Measurements from ENCODE around the gene KRTAP5-5.
"Not testable (repeated sequence)": the region's sequence is repeated elsewhere in the genome, so short reads cannot be mapped to it uniquely, and the experiment has no call there.

KRTAP5-5 gene

DNA sequence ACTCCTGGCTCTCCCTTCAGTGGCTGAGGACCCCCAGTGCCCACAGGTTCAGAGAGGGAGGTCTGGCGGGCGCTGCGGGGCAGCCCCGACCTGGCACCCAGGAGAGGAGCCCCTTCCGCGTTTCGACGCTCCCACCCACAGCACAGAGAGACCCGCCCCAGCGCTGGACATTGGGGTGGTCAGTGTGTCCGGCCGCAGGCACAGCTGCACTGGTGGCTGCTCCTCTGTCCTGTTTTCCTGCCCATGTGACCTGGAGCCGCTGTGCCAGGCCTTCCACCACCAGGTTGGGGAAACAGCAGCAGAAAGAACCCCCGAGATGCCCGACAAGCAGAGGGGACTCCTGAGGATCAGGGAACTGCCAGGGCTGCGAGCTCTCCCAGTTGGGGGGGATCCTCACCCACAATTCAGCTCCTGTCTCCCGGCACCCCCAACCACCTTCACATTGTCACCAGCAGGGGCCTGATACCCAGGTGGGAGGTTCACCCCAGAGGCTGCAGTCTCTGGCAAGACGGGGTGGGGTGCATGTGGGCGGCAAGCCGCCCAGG lies 13.6 kb downstream of the KRTAP5-5 start:
- DNase-seq = no peak

DNA sequence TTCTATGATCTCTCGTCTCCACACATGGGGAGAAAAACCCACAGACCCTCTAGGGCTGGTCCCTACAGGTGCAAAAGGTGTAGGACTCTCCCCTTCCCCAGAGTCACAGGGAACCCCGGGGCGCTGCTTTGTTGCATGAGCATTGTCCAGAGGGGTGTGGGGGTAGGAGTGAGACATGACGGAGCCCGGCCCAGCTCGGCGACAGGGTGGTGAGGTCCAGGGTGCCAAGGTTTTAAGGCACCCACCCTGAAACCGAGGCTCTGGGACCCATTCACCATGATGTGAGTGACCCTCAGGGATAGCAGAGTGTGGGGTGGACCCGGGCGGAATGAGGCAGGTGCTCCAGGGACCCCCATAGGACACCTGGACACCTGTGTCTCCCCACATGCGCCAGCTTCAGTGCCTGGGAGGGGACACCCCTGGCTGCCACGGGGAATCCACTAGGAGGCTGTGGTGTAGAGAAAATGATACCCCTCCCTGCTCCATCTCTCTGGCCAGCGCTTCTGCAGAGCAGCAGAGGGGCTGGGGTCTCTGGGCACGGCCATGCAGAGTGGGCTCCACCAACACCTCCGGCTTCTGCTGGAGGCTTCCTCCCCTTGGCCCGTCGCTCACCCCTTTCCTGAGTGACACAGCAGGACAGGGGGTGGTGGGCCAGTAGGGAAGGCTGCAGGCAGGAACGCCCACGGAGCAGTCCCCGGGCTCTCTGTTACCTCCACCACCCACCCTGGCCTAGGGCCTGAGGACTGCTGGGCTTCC lies 15.2 kb downstream of the KRTAP5-5 start:
- DNase-seq = no peak

DNA sequence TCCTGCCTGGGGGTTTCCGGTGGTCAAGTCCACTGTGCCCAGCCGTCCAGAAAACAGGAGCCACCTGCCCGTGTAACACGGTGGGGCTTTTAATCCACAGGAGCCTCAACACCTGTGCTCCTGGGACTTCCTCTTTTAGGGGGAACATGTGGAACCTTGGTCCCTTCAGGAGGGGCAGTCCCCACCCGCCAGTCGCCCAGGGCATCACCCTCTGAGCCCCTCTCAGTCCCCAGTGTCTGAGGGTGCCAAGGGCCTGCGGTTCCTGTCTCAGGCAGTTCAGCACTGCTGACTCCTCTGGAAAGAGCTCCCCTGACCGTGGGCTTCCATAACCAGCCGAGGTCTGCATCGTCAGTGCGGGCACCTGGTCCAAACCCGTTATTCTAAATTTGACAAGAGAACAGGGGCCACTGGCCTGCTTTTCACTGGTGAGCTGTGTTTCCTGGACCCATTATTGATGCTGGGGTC lies 15.8 kb downstream of the KRTAP5-5 start:
- no peak for DNase-seq

DNA sequence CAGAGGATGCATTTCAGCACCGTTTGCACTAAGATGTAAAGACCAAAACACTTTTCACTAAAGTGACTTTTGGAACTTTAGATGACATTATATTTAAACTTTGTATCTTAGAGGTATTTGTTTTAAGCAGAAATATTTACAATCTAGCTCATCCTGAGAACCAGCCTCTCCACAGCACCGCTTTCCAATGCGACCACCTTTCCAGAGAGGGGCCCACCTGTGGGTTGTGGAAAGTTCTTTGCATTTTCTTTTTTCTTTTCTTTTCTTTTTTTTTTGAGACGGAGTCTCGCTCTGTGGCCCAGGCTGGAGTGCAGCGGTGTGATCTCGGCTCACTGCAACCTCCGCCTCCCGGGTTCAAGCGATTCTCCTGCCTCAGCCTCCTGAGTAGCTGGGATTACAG lies 17.0 kb downstream of the KRTAP5-5 start:
- not testable (repeated sequence) for DNase-seq

DNA sequence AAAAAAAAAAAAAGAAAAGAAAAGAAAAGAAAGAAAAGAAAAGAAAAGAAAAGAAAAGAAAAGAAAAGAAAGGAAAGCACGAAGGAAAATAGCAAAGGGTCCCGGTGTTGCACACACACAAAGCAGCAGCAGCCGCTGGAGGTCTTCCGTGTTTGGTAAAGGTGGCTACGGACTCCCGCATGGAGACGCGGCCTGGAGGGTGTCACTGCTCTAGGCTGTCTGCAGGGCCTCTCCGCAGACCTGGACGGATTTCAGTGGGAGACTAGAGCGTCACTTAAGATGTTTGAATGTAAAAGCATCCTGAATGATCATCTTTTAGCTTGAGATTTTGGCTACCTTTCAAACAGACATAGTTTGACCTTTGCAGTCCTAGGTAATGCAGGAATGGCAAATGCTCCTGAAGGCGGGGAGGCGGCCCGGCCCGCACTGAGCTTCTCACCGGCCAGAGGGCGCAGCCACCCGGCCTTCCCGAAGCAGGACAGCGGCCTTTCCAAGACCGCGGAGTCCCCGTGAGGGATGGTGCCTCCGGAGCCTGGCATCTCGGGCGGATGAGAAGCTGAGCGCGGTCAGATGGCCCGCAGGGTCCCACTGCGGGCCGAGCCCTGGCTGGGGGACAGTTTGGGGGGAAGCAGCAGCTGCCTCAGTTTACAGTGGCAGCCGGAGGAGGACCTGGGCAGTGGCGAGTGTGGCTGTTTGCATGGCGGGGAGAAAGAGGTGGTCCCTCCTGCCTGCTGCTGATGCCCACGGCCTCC lies 18.5 kb downstream of the KRTAP5-5 start:
- DNase-seq = no peak

GRCh38 chr11:1648653-1649420 lies 19.3 kb downstream of the KRTAP5-5 start:
- no peak for DNase-seq

DNA sequence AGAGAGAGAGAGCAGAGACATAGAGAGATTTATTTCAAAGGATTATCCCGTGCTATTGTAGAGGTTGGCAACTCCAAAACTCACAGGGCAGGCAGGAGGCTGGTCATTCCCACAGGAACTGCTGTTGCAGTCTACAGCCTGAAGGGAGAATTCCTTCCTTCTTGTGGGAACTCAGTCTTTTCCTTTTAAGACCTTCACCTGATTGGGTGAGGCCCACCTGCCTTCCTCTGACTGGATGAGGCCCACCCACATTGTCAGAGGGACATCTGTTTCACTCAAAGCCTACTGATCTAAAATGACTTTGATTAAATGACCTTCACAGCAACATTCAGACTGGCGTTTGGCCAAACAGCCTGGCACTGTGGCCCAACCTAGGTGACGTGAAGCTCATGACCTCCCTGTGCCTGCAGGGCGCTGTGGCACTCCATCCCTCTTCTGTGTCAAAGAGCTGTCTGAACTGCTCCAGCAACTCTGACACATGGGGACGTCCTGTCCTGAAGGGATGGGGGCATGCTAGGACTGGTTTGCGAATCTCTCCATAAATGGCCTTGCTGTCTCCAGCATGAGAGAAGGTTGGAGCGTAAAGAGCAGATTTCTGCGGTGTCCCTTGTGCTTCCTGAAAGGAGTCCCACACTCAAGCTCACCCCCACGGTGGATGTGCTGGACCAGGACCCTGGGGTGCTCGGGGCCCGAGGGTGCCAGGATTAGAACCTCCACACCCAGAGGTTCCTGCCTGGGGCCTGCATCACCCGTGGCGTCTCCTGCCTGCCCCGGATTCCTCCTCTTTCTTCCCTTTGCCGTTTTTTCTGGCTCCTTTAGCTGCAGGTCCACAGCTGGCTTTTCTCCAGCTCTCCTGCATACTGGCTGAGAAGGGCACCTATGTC lies 20.7 kb downstream of the KRTAP5-5 start:
- no peak for DNase-seq

GRCh38 chr11:1650918-1651262 lies 21.3 kb downstream of the KRTAP5-5 start:
- DNase-seq = no peak

- DNase-seq = no peak
Observed at GRCh38 chr11:1651411-1651980, 21.9 kb downstream of the KRTAP5-5 start.

GRCh38 chr11:1652026-1652425 lies 22.5 kb downstream of the KRTAP5-5 start:
- no peak for DNase-seq

DNA sequence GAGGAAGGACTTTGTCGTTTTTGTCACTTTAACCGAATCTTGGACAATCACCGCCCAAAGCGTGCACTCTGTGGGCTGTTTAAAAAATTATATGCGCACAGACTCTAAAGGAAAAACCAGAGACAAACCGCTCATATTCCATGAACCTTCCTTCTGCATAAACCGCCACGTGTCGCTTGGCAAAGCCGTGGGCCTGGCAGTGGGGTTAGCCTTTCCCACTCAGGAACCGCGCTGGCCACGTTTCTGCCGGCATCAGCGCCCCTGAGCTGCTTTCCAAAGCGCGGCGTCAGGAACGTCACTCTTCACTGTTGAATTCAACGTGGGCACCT lies 22.8 kb downstream of the KRTAP5-5 start:
- DNase-seq = no peak

- DNase-seq = peak; percentile 42
Observed at GRCh38 chr11:1652771-1653540, 23.4 kb downstream of the KRTAP5-5 start.

DNA sequence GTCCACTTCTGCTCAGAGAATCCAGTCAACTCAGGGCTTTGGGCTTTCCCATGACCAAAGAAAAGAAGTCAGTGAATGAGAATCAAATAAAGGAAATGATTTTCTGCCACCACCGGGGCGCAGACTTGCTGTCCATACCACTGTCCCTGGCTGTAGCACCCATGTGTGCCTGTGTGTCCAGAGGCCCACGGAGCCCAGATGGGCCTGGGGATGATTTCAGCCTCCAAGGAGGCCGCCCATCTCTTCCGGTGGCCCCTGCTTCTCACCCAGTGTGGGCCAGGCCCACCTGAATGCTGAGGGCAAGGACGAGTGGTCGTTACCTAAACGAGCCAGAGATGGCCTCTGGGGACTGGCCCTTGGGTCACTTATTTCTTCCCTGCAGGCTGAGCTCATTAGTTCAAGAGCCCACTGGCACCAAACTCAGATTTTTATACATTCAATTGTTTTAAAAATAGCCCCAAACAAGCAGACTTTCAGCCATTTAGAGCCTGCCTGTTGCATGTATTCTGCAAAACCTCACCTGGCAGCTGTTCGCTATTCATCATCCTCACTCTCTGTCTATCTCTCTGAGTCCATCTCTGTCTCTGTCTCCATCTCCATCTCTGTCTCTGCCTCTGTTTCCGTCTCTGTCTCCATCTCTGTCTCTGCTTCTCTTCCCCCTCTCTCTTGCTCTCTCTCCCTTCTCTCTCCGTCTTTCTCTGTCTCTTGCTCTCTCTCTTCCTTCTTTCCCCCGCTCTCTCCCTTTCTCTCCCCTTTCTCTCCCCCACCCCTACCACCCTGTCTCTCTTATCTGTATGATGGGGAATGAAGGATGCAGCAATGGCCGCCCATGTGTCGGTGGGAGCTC lies 24.2 kb downstream of the KRTAP5-5 start:
- DNase-seq = no peak

DNA sequence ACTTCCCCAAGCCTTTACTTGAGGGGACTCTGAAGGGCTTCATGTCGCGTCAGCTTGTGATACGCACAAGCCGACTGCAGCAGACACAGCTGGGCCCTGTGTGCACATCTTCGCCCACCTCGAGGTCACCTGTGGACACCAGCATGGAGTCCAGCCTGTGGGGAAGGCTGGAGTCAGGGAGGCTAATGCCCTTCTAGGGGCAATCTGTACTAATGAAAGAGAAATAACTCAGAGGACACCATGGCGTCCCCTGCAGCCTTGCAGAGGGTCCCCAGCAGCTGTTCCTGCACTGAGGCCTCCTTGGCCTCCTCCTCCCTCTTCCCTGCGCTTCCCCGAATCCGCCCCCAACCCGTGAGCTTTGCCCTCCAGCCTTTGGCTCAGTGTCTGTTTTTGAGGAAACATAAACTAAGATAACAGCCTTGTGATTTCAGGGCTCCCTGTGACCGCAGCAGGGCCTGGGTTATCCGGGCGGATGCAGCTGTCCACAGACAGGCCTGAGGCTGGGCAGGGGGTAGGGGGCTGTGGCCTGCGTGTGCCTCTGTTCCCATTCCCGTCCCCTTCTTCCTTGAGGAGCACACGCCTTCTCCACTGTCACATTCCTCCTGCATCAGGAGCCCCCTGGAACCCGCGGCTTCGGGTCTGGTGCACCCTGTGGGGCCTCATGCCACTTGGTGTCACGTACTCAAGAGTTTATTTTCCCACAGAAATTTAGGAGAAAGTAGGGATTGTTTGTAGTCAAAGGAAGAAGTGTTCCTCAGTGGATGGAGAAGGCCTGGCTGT lies 25.0 kb downstream of the KRTAP5-5 start:
- DNase-seq = no peak

GRCh38 chr11:1655168-1656060 lies 25.8 kb downstream of the KRTAP5-5 start:
- DNase-seq = no peak

DNA sequence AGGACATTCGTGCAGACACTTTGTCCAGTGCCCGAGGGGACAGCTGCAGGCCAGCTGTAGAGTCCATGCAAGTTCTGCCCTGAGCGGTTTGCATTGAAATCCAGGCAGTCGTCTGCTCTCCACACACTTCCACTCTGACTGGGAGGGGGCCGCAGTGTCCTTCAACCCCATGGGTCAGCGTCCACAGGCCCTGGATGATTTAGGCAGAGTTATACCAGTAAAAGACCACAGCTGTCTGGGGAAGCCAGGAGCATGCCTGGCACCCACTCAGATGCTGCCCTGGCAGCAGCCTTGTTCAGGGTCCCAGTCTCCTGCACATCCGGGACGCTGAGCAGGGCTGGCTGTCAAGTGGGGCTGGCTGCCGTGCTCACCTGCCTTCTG lies 26.5 kb downstream of the KRTAP5-5 start:
- DNase-seq = no peak

GRCh38 chr11:1656670-1657069 lies 27.1 kb downstream of the KRTAP5-5 start:
- DNase-seq = no peak

DNA sequence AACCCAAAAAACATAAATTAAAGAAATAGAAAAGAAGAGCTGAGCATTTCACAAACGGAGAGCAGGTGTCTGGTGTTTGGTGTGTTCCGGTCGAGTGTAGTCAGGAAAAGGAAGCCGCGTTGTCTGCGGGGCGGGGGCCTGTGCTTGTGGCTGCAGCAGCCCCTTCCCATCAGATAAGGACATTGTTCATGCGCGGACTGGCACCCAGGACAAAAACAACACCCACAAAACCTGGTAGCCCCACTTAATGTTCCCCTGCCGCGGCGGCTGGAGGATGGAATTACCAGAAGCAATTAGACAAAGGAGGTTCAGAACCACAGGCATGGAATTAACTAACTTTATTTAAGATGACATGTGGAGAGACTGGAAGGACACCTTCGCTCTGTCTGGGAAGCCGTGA lies 29.9 kb downstream of the KRTAP5-5 start:
- no peak for DNase-seq
